Motor neuron (in vitro differentiated cells): ENCODE data around the gene TBX6. TPM values are rescaled to one million over a fixed set of nuclear protein-coding genes. Genes with fewer than 3 reads are reported as not detected.
"Not testable (repeated sequence)": the region's sequence is repeated elsewhere in the genome, so short reads cannot be mapped to it uniquely, and the experiment has no call there.

Experiments used
- ATAC-seq, 8 experiments: fragments of 200-7000 bp; cut with Tn5 transposase; replicated peaks in 6 of 8; 2 replicates each; pipeline ENCODE4 v1.8.0; 2021; ENCODE audit warnings: mild to moderate bottlenecking in 8 of 8, moderate library complexity in 8 of 8
- H3K27ac ChIP-seq, 2 donors: fragments of 250-450 bp; sonication (Bioruptor Pico); 2 replicates each; pipeline ENCODE4 v1.9.0; 2021; ENCODE audit warnings: antibody characterized with exemption in 2 of 2, mild to moderate bottlenecking in 2 of 2, moderate library complexity in 1 of 2
- H3K4me1 ChIP-seq, 2 donors: fragments of 250-450 bp; sonication (Bioruptor Pico); replicated peaks in 1 of 2; 2 replicates each; pipeline ENCODE4 v1.6.1; 2021; ENCODE audit warnings: antibody characterized with exemption in 2 of 2, mild to moderate bottlenecking in 2 of 2, moderate library complexity in 1 of 2
- H3K4me3 ChIP-seq, 5 donors: fragments of 250-450 bp; sonication (Bioruptor Pico); 2 replicates each; pipeline ENCODE4 v1.9.0; 2021; ENCODE audit warnings: antibody characterized with exemption in 5 of 5, mild to moderate bottlenecking in 5 of 5, moderate library complexity in 4 of 5
- WGBS, 10 experiments: fragments of 450-650 bp; shearing (Covaris generic); methylation state at CpG; one replicate each; pipeline ENCODE4 v1.0.0; 2022; 5-methylcytosine and 5-hydroxymethylcytosine counted together
- in situ Hi-C, 9 experiments: fragments of 400-800 bp; cut with MboI; loops; one replicate each; pipeline ENCODE4 v1.15.0; 2021; ENCODE audit warnings: low sequenced_read_pairs in 9 of 9, low pct_unique_long_range_greater_than_20kb in 2 of 9; ENCODE audit not compliant: unreplicated experiment in 9 of 9
- total RNA-seq, 8 experiments: library from RNA; unstranded; fragments of 300-600 nt; gene quantifications; 2 replicates each; pipeline versions ENCODE4 v1.2.3 to v1.2.4, GENCODE V29; 2022

Gene TBX6
- total RNA-seq, 8 experiments from 2014 or later: 0.25 to 1.6 (median 0.63) TPM

GRCh38 chr16:30052671-30053372 is 38.9 kb downstream of the TBX6 start:
- 0 to 73% (median 16%) methylated on average over 1 to 17 of the region's 58 CpGs; no CpG with 5 or more reads in 5 of the 10 experiments for WGBS, 10 experiments
- in situ Hi-C loops: no loop called here
- H3K27ac ChIP-seq: peak overlapping the region in 1 of 2 donors; percentile 16

GRCh38 chr16:30051518-30051917 is 40.2 kb downstream of the TBX6 start:
- H3K4me1 ChIP-seq: peaks cover 9 to 16% of the 10 kb centered on the region in 2 donors
- no peak overlapping the region for H3K4me3 ChIP-seq
- no peak for ATAC-seq
- in situ Hi-C loops: no loop called here
- no peak overlapping the region for H3K27ac ChIP-seq
- WGBS, 10 experiments: 20 to 100% (median 83%) methylated on average over 1 to 3 of the region's 3 CpGs; no CpG with 5 or more reads in 2 of the 10 experiments

More at GRCh38 chr16:30052671-30053372, 38.9 kb downstream of the TBX6 start:
- peak; percentile 85 to 91 (median 88) for ATAC-seq
- Histone ChIP-seq H3K4me1 (peaks cover 9 to 16% of the 10 kb centered on the region in 2 donors), H3K4me3 (peak overlapping the region; percentile 53 to 78 (median 64))

GRCh38 chr16:30049871-30050270 is 41.9 kb downstream of the TBX6 start:
- H3K4me1 ChIP-seq: peaks cover 7 to 13% of the 10 kb centered on the region in 2 donors
- in situ Hi-C loops: loop anchor here in 1 of 9 experiments (25.0 kb wide), 1 partner anchor 338 kb away; no protein-coding TSS in a partner anchor
- no peak for ATAC-seq
- no peak overlapping the region for H3K27ac ChIP-seq
- no peak overlapping the region for H3K4me3 ChIP-seq
- 40 to 100% (median 90%) methylated on average over 1 to 5 of the region's 8 CpGs; no CpG with 5 or more reads in 4 of the 10 experiments for WGBS, 10 experiments

DNA sequence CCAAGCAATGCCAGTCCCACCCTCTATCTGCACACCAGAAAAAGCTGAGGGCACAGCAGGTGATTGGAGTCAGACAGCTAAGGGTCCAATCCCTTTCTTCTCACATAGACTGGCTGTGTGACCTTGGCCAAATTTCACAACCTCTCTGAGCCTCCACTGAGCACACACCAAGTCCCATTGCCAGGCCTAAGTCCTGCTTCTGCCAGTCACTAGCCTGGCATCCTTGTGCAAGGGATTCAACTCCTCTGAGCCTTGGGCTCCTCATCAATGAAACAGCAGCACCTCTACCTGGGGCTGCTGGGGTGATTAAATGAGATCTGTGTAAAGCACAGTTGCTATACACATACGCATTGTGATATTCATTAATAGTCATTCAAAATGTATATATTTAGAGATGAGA is 45.1 kb downstream of the TBX6 start:
- Histone ChIP-seq H3K27ac (no peak overlapping the region), H3K4me1 (no peaks in the 10 kb centered on the region), H3K4me3 (no peak overlapping the region)
- no peak for ATAC-seq
- in situ Hi-C loops: loop anchor here in 1 of 9 experiments (25.0 kb wide), 1 partner anchor 334 kb away; no protein-coding TSS in a partner anchor
- WGBS, 10 experiments: 20 to 83% (median 83%) methylated on average over 1 of the region's 1 CpG; no CpG with 5 or more reads in 7 of the 10 experiments

GRCh38 chr16:30046178-30046577 is 45.5 kb downstream of the TBX6 start:
- WGBS, 10 experiments: 46 to 78% (median 70%) methylated on average over 2 to 8 of the region's 8 CpGs; no CpG with 5 or more reads in 3 of the 10 experiments
- Histone ChIP-seq H3K4me3 (no peak overlapping the region), H3K4me1 (no peaks in the 10 kb centered on the region), H3K27ac (no peak overlapping the region)
- in situ Hi-C loops: loop anchor here in 1 of 9 experiments (25.0 kb wide), 1 partner anchor 334 kb away; no protein-coding TSS in a partner anchor
- ATAC-seq: no peak

DNA sequence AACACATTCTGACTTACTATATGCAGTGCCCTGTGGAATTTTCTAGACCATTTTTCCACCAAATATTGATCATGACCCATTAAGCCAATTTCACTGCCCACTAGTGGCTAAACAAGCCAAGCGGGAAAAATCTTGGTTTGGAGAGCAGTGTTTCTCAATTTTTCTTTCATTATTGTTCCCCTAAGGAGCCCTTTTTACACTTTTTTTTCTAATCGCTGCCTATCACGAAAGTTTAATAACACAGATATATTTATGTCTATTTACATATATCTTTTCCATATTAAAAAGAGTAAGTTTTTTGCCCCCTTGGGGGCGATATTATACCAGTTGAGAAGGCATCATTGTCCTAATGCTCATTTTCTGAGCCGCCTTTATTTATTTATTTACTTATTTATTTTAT is 49.9 kb downstream of the TBX6 start:
- Histone ChIP-seq H3K27ac (no peak overlapping the region), H3K4me3 (no peak overlapping the region), H3K4me1 (no peaks in the 10 kb centered on the region)
- 3 to 68% (median 51%) methylated on average over 3 to 5 of the region's 5 CpGs for WGBS, 10 experiments
- peak in 1 of 8 experiments; percentile 42 for ATAC-seq
- in situ Hi-C loops: loop anchor here in 1 of 9 experiments (25.0 kb wide), 1 partner anchor 330 kb away; no protein-coding TSS in a partner anchor

GRCh38 chr16:30040690-30041089 is 51.0 kb downstream of the TBX6 start:
- WGBS, 10 experiments: 0 to 94% (median 75%) methylated on average over 1 to 4 of the region's 5 CpGs; no CpG with 5 or more reads in 1 of the 10 experiments
- not testable (repeated sequence) for H3K4me3 ChIP-seq, H3K4me1 ChIP-seq, ATAC-seq, H3K27ac ChIP-seq
- in situ Hi-C loops: loop anchor here in 1 of 9 experiments (25.0 kb wide), 1 partner anchor 328 kb away; no protein-coding TSS in a partner anchor

- ATAC-seq: no peak
- WGBS, 10 experiments: 20 to 100% (median 60%) methylated on average over 1 to 4 of the region's 5 CpGs; no CpG with 5 or more reads in 3 of the 10 experiments
- no peak overlapping the region for H3K27ac ChIP-seq
- H3K4me1 ChIP-seq: no peaks in the 10 kb centered on the region
- in situ Hi-C loops: loop anchor here in 1 of 9 experiments (25.0 kb wide), 1 partner anchor 328 kb away; no protein-coding TSS in a partner anchor
- H3K4me3 ChIP-seq: no peak overlapping the region
Observed at GRCh38 chr16:30040221-30040620, 51.5 kb downstream of the TBX6 start.

Other genes with a start within 250 kb of the TBX6 start
- gene CDIPT, start 228.7 kb downstream of the TBX6 start, total RNA-seq: 10 to 100 TPM; 38.1 to 64.9 (median 44.0) TPM
- 10 to 100 TPM; 20.4 to 95.6 (median 70.1) TPM for gene SEZ6L2, start 192.4 kb downstream of the TBX6 start, total RNA-seq
- gene ASPHD1, start 191.4 kb downstream of the TBX6 start, total RNA-seq: 10 to 100 TPM in 7 of 8 experiments, 1 to 10 TPM in 1; 8.9 to 30.8 (median 16.9) TPM
- gene KCTD13, start 165.7 kb downstream of the TBX6 start, total RNA-seq: 10 to 100 TPM in 6 of 8 experiments, 1 to 10 TPM in 2; 9.1 to 82.6 (median 15.2) TPM
- 10 to 100 TPM; 34.4 to 77.6 (median 56.2) TPM for gene TMEM219, start 129.8 kb downstream of the TBX6 start, total RNA-seq
- 10 to 100 TPM; 27.0 to 54.4 (median 38.6) TPM for gene TAOK2, start 118.1 kb downstream of the TBX6 start, total RNA-seq
- gene HIRIP3, start 96.3 kb downstream of the TBX6 start, total RNA-seq: 10 to 100 TPM in 7 of 8 experiments, 1 to 10 TPM in 1; 7.9 to 30.4 (median 16.9) TPM
- 10 to 100 TPM; 31.9 to 61.2 (median 54.2) TPM for gene INO80E, start 95.7 kb downstream of the TBX6 start, total RNA-seq
- 1 to 10 TPM in 7 of 8 experiments, under 1 TPM in 1; 0.31 to 8.1 (median 4.0) TPM for gene DOC2A, start 80.9 kb downstream of the TBX6 start, total RNA-seq
- gene C16orf92, start 68.7 kb downstream of the TBX6 start, total RNA-seq: under 1 TPM in 5 of 8 experiments, not detected in 3; 0.43 to 0.90 (median 0.52) TPM
- gene TLCD3B, start 60.7 kb downstream of the TBX6 start, total RNA-seq: 10 to 100 TPM in 4 of 8 experiments, 1 to 10 TPM in 2, under 1 TPM in 2; 0.56 to 27.1 (median 10.3) TPM
- 1,000 to 10,000 TPM in 6 of 8 experiments, 100 to 1,000 TPM in 2; 475 to 1,633 (median 1,146) TPM for gene ALDOA, start 26.2 kb downstream of the TBX6 start, total RNA-seq
- gene PPP4C, start 15.9 kb downstream of the TBX6 start, total RNA-seq: 10 to 100 TPM; 40.1 to 83.7 (median 62.7) TPM
- 10 to 100 TPM; 19.9 to 62.2 (median 35.8) TPM for gene YPEL3, start 4.3 kb upstream of the TBX6 start, total RNA-seq
- 1 to 10 TPM; 1.1 to 3.0 (median 2.1) TPM for gene GDPD3, start 21.6 kb upstream of the TBX6 start, total RNA-seq
- 10 to 100 TPM; 16.1 to 56.6 (median 31.8) TPM for gene MAPK3, start 31.3 kb upstream of the TBX6 start, total RNA-seq
- gene CORO1A, start 91.7 kb upstream of the TBX6 start, total RNA-seq: 10 to 100 TPM in 4 of 8 experiments, 1 to 10 TPM in 4; 1.3 to 19.9 (median 9.9) TPM
- 100 to 1,000 TPM in 7 of 8 experiments, 10 to 100 TPM in 1; 80.6 to 216 (median 144) TPM for gene BOLA2B, start 101.7 kb upstream of the TBX6 start, total RNA-seq
- 10 to 100 TPM in 6 of 8 experiments, 1 to 10 TPM in 2; 6.0 to 28.0 (median 14.3) TPM for gene SLX1A, start 102.0 kb upstream of the TBX6 start, total RNA-seq
- gene SULT1A3, start 107.3 kb upstream of the TBX6 start, total RNA-seq: 10 to 100 TPM in 4 of 8 experiments, 1 to 10 TPM in 4; 4.6 to 21.6 (median 9.3) TPM
- 1 to 10 TPM in 7 of 8 experiments, under 1 TPM in 1; 0.92 to 9.5 (median 1.9) TPM for gene NPIPB13, start 156.6 kb upstream of the TBX6 start, total RNA-seq